LHCN-M2 (cell line): ENCODE data around the gene COPZ2. TPM values are rescaled to one million over a fixed set of nuclear protein-coding genes. Genes with fewer than 3 reads are reported as not detected.
"Not testable (repeated sequence)": the region's sequence is repeated elsewhere in the genome, so short reads cannot be mapped to it uniquely, and the experiment has no call there.

ENCODE experiments used
- DNase-seq: peaks from one replicate; pipeline ENCODE4 v3.0.0-alpha.2; 2012; ENCODE audit warnings: low read depth
- total RNA-seq: library from RNA; depleted of rRNA; stranded (reverse); fragments of >200 nt; gene quantifications from 2 replicates; pipeline ENCODE4 v1.2.3, GENCODE V29; 2014

Gene COPZ2
- total RNA-seq, 1 experiment from 2014 or later: 70.4 TPM

GRCh38 chr17:48056246-48056745, 18.7 kb upstream of the COPZ2 start:
- no peak for DNase-seq

DNA sequence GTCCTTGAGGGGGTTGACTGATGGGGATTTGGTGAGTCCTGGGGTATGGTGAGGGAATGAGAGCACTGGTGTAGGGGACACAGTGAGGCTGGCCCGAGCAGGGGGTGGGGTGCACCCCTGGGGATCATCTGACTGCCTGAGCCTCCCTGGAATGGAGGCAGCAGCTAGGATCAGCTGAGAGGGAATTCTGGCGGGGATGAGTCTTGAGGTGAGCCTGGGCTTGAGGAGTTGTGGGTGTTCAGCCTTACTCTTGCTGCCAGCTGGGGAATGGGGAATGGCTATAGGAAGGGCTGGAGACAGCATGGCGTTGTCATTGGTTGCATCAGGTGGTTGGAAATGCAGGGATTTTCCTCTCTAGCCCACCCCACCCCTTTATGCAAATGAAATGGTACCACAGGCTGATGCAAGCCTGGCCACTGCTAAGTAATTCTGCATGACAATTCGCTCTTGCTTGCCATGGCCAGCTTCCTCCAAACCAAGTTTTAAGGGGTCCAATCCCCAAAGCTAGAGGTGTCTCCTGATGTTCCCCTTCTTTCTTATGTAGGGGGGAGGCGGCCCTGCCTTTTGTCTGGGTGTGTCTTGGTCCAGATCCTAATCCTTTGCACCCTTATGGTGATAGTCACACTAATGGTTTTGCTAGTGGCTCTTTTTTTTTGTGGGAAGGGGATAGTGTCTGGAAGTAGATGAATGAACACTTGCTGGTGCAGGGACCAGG, 18.1 kb upstream of the COPZ2 start:
- no peak for DNase-seq

GRCh38 chr17:48054238-48055185, 16.9 kb upstream of the COPZ2 start:
- no peak for DNase-seq

DNA sequence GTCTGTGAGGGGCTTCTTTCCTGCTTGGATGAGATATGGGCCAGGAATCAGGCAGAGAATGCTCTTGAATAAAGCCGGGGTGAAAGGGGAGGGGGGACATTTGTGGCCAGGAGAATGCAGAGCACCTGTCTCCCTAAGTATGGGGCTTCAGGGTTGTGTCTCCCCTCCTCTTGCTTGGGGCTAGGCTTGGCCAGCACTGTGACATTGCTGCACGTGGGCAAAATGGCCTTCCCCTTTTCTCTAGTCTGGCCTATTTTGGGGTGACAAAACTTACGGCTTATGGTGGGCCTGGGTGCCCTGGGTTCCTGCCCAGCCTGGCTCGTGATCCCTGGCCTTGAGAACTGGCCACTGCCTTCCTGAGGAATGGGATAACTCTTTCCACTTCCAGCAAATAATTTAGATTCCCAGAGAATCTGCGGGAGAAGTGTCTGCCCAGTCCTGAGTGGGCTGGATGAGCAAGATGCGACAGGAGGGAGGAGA, 16.2 kb upstream of the COPZ2 start:
- DNase-seq: no peak

- peak; percentile 81 for DNase-seq
These were observed 15.6 kb upstream of the COPZ2 start for GRCh38 chr17:48052956-48053757.

- DNase-seq: peak; percentile 93
These were observed 14.3 kb upstream of the COPZ2 start for GRCh38 chr17:48051706-48052486.

DNA sequence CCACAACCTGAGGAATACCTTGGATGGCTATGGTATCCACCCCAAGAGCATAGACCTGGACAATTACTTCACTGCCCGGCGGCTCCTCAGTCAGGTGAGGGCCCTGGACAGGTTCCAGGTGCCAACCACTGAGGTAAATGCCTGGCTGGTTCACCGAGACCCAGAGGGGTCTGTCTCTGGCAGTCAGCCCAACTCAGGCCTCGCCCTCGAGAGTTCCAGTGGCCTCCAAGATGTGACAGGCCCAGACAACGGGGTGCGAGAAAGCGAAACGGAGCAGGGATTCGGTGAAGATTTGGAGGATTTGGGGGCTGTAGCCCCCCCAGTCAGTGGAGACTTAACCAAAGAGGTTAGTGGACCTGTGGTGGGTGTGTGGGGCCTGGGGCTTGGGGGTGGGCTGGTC, 13.7 kb upstream of the COPZ2 start:
- DNase-seq: no peak

- peak; percentile 93 for DNase-seq
These were observed 11.0 kb upstream of the COPZ2 start for GRCh38 chr17:48048384-48049126.

GRCh38 chr17:48047741-48048383, 10.3 kb upstream of the COPZ2 start, which contains the start of gene NFE2L1:
NFE2L1 (plus strand) TSS chr17:48048359; CDS start chr17:48051119, 2,760 bp downstream.
- DNase-seq: peak; percentile 100

GRCh38 chr17:48047113-48047740, 9.6 kb upstream of the COPZ2 start:
- DNase-seq: no peak

DNA sequence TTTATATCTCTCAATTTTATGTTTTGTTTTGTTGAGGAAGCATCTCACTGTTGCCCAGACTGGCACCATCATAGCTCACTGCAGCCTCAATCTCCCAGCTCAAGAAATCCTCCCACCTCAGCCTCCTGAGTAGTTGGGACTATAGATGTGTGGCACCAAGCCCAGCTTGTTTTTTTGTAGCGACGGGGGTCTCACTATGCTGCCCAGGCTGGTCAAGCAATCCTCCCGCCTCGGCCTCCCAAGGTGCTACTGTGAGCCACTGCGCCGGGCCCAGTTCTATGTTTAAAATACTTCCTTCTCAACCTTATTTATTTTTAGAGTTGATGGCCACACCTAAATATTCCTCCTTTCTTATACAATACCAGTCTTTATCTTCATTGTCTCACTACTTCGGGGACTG, 8.7 kb upstream of the COPZ2 start:
- no peak for DNase-seq

DNA sequence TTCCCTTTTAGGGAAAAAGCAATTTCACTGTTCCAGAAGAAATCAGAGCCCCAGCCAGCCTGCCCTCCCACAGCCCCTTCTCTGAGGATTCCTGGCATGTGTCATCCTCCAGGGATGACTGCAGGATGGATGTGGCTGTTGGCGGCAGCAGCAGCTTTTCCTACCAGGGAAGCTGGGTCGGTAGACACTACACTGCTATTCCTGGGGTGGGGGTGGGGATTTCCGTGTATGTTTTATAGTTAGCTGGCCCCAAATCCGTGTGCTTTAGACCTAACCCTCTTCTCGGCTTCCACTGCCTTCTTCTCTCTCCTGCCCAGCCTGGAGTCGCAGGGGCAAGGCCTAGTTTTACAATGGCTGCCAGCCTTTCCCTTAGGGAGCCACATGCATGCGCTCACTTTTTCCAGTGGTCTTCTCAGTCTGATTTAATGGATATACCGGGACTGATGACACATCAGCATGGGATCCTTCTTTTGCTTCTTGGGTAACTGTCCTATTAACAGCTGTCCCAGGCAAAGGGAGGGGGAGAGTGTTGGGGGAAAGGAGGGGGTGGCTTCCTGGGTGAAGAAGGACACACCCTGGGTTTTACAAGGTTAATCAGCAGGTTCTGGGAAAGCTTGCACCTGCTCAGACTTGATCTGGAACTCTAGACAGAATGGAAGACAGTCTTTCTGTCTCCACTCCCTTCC, 7.9 kb upstream of the COPZ2 start:
- DNase-seq: peak; percentile 96

GRCh38 chr17:48044851-48045250, 7.3 kb upstream of the COPZ2 start:
- no peak for DNase-seq

DNA sequence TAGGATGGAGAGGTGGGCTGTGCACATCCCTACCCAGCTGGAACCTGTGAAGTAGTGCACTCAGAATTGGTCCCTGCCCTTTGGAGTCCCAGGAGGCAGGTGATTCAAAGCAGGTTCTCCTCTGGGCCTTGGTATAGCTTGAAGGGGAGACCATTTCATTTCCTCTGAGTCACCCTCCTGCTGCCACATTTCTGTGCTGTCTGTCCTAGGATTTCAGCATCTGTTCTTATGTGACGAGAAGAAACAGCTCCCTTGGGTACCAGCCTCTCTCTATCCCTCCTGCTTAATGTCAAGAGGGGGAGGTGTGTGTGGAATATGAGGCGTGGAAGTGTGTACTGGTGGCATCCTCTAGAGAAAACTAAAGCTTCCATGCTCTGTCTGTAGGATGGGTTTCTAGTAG, 5.6 kb upstream of the COPZ2 start:
- peak; percentile 87 for DNase-seq

- DNase-seq: no peak
These were observed 1.1 kb upstream of the COPZ2 start for GRCh38 chr17:48038687-48039086.

- DNase-seq: no peak
These were observed 284 bp upstream of the COPZ2 start for GRCh38 chr17:48037838-48038323.

GRCh38 chr17:48036693-48037035, 933 bp downstream of the COPZ2 start:
- no peak for DNase-seq

- not testable (repeated sequence) for DNase-seq
These were observed 2.9 kb downstream of the COPZ2 start for GRCh38 chr17:48034734-48035133.
